SK-N-SH (cell line): Measurements from ENCODE around the gene IL1F10. TPM values are rescaled to one million over a fixed set of nuclear protein-coding genes. Genes with fewer than 3 reads are reported as not detected.

ENCODE experiments used
- CTCF ChIA-PET: fragments of 300-600, 350-600 bp; formaldehyde crosslinking; extraction: SDS; loops from one replicate; lab custom pipeline; 2021; lab: Yijun Ruan, JAX
- POLR2A ChIA-PET: fragments of 350-600 bp; sonication (Branson Sonifier 250); formaldehyde crosslinking; extraction: SDS; loops from one replicate; lab custom pipeline; 2020; ENCODE audit warnings: antibody characterized with exemption, inconsistent platforms; lab: Yijun Ruan, JAX
- DNase-seq: peaks from one replicate; pipeline ENCODE4 v3.0.0; 2012
- H2AFZ ChIP-seq: fragments of 200-600 bp; sonication (generic); 2 replicates; pipeline ENCODE4 v1.8.1; 2016; ENCODE audit warnings: antibody characterized with exemption, mild to moderate bottlenecking, low read depth
- H3F3A ChIP-seq: fragments of 200-600 bp; sonication (generic); replicated peaks from 2 replicates; pipeline ENCODE3; 2016; ENCODE audit warnings: antibody characterized with exemption, mild to moderate bottlenecking; ENCODE audit not compliant: insufficient read depth
- H3K27ac ChIP-seq, 2 experiments: fragments of 200-500 bp in 1 of 2; fragments of 200-600 bp in 1 of 2; sonication (Bioruptor generic) in 1 of 2; sonication (generic), shearing (Covaris generic) in 1 of 2; 2 replicates each; pipeline versions ENCODE4 v1.5.1 to v1.6.1; 2014 to 2016; ENCODE audit warnings: low read depth in 2 of 2, inconsistent platforms in 1 of 2, low read length in 1 of 2, mild to moderate bottlenecking in 1 of 2, mixed read lengths in 1 of 2
- H3K27me3 ChIP-seq: fragments of 200-600 bp; sonication (generic), shearing (Covaris generic); 2 replicates; pipeline ENCODE4 v1.6.1; 2016; ENCODE audit warnings: mixed run types; ENCODE audit not compliant: insufficient read depth
- H3K36me3 ChIP-seq, 2 experiments: fragments of 200-500 bp in 1 of 2; fragments of 200-600 bp in 1 of 2; sonication (Bioruptor generic) in 1 of 2; sonication (generic) in 1 of 2; replicated peaks in 1 of 2; 2 replicates each; pipeline versions ENCODE3 to v1.5.1; 2014 to 2016; ENCODE audit warnings: low read length in 1 of 2, mild to moderate bottlenecking in 1 of 2; ENCODE audit not compliant: insufficient read depth in 2 of 2, control insufficient read depth in 1 of 2
- H3K4me1 ChIP-seq, 2 experiments: fragments of 200-500 bp in 1 of 2; fragments of 200-600 bp in 1 of 2; sonication (Bioruptor generic) in 1 of 2; sonication (generic), shearing (Covaris generic) in 1 of 2; 2 replicates each; pipeline versions ENCODE4 v1.5.1 to v1.6.1; 2014 to 2016; ENCODE audit warnings: low read depth in 1 of 2, low read length in 1 of 2, mixed run types in 1 of 2; ENCODE audit not compliant: insufficient read depth in 2 of 2, control insufficient read depth in 1 of 2
- H3K4me2 ChIP-seq: fragments of 200-600 bp; sonication (generic), shearing (Covaris generic); 2 replicates; pipeline ENCODE4 v1.6.1; 2017; ENCODE audit warnings: mixed run types
- H3K4me3 ChIP-seq, 2 experiments: fragments of 200-500 bp in 1 of 2; fragments of 200-600 bp in 1 of 2; sonication (Bioruptor generic) in 1 of 2; sonication (generic), shearing (Covaris generic) in 1 of 2; 2 replicates each; pipeline versions ENCODE4 v1.5.1 to v1.8.1; 2014 to 2016; ENCODE audit warnings: low read depth in 2 of 2, inconsistent platforms in 1 of 2, low read length in 1 of 2, mild to moderate bottlenecking in 1 of 2, mixed read lengths in 1 of 2, moderate library complexity in 1 of 2
- H3K79me2 ChIP-seq: fragments of 200-600 bp; sonication (generic); 2 replicates; pipeline ENCODE4 v1.8.1; 2017; ENCODE audit warnings: mild to moderate bottlenecking; ENCODE audit not compliant: insufficient read depth
- H3K9ac ChIP-seq: fragments of 200-600 bp; sonication (generic); 2 replicates; pipeline ENCODE4 v1.6.1; 2017; ENCODE audit warnings: mixed run types
- H3K9me2 ChIP-seq: fragments of 200-600 bp; sonication (generic); 2 replicates; pipeline ENCODE4 v1.6.1; 2017; ENCODE audit warnings: mixed run types
- H3K9me3 ChIP-seq: fragments of 200-600 bp; sonication (generic); 2 replicates; pipeline ENCODE4 v1.6.1; 2017; ENCODE audit warnings: mixed run types, mild to moderate bottlenecking, moderate library complexity
- H4K20me1 ChIP-seq: fragments of 200-600 bp; sonication (generic); 2 replicates; pipeline ENCODE4 v1.6.1; 2017; ENCODE audit warnings: mild to moderate bottlenecking, mixed run types; ENCODE audit not compliant: insufficient read depth
- CTCF ChIP-seq: fragments of 200-600 bp; sonication (generic); IDR thresholded peaks from 2 replicates; pipeline ENCODE4 v1.6.1; 2017; ENCODE audit warnings: antibody characterized with exemption, mild to moderate bottlenecking, moderate library complexity
- ELF1 ChIP-seq: IDR thresholded peaks from 2 replicates; pipeline ENCODE4 v1.4.0; 2012
- EP300 ChIP-seq, 2 experiments: IDR thresholded peaks; 2 replicates each; pipeline versions ENCODE4 v1.4.0 to v1.6.1; 2012; ENCODE audit warnings: borderline replicate concordance in 1 of 2, low read depth in 1 of 2, low read length in 1 of 2
- FOXM1 ChIP-seq: IDR thresholded peaks from 2 replicates; pipeline ENCODE4 v1.4.0; 2012; ENCODE audit warnings: low read depth, mild to moderate bottlenecking
- GATA2 ChIP-seq: sonication (generic); formaldehyde crosslinking; IDR thresholded peaks from 2 replicates; pipeline ENCODE4 v1.5.0; 2020; ENCODE audit warnings: mild to moderate bottlenecking, missing genetic modification reagents
- JUND ChIP-seq: IDR thresholded peaks from 2 replicates; pipeline ENCODE4 v1.4.0; 2012
- MEF2A ChIP-seq: IDR thresholded peaks from 2 replicates; pipeline ENCODE4 v1.4.0; 2012; ENCODE audit warnings: low read depth, borderline replicate concordance
- MXI1 ChIP-seq: IDR thresholded peaks from 2 replicates; pipeline ENCODE4 v1.6.1; 2012; ENCODE audit warnings: mild to moderate bottlenecking, low read depth, low read length, improper control_type of control experiment
- NFIC ChIP-seq: IDR thresholded peaks from 2 replicates; pipeline ENCODE4 v1.4.0; 2012; ENCODE audit warnings: borderline replicate concordance
- NRF1 ChIP-seq: IDR thresholded peaks from 2 replicates; pipeline ENCODE4 v1.6.1; 2012; ENCODE audit warnings: low read depth, mild to moderate bottlenecking, low read length
- RAD21 ChIP-seq: IDR thresholded peaks from 2 replicates; pipeline ENCODE4 v1.6.1; 2012; ENCODE audit warnings: mild to moderate bottlenecking, low read length
- RXRA ChIP-seq: IDR thresholded peaks from 2 replicates; pipeline ENCODE4 v1.4.0; 2012; ENCODE audit warnings: low read depth, mild to moderate bottlenecking, borderline replicate concordance
- SMC3 ChIP-seq: IDR thresholded peaks from 2 replicates; pipeline ENCODE4 v1.6.1; 2012; ENCODE audit warnings: low read depth, low read length, improper control_type of control experiment
- TCF12 ChIP-seq: IDR thresholded peaks from 2 replicates; pipeline ENCODE4 v1.4.0; 2012
- TEAD4 ChIP-seq: IDR thresholded peaks from 2 replicates; pipeline ENCODE4 v1.4.0; 2012; ENCODE audit warnings: mild to moderate bottlenecking, borderline replicate concordance; ENCODE audit not compliant: insufficient read depth
- WGBS: methylation state at CpG from one replicate; pipeline ENCODE4 v1.1.6; 2017; ENCODE audit warnings: low lambda C conversion rate; 5-methylcytosine and 5-hydroxymethylcytosine counted together
- polyA plus RNA-seq, 3 experiments: library from polyadenylated mRNA; depleted of rRNA; stranded (reverse); fragments of >200 nt; gene quantifications; 2 replicates each; pipeline ENCODE4 v1.2.3, GENCODE V29; 2012
- TF ChIP-seq, protein P1 (sequence below): IDR thresholded peaks from 2 replicates; pipeline ENCODE4 v1.4.0; 2012; ENCODE audit warnings: low read depth, borderline replicate concordance
- TF ChIP-seq, protein P2 (sequence below): IDR thresholded peaks from 2 replicates; pipeline ENCODE4 v1.4.0; 2012; ENCODE audit warnings: low read depth
- TF ChIP-seq, protein P3 (sequence below): fragments of 150-350 bp; IDR thresholded peaks from 2 replicates; pipeline ENCODE4 v1.6.1; 2016; ENCODE audit warnings: mild to moderate bottlenecking, low read depth, low read length
- TF ChIP-seq, protein P4 (sequence below): IDR thresholded peaks from 2 replicates; pipeline ENCODE4 v1.6.1; 2012; ENCODE audit warnings: mild to moderate bottlenecking, low read depth, low read length, moderate library complexity
- TF ChIP-seq, protein P5 (sequence below): IDR thresholded peaks from 2 replicates; pipeline ENCODE4; 2012
- TF ChIP-seq, protein P6 (sequence below): IDR thresholded peaks from 2 replicates; pipeline ENCODE4 v1.4.0; 2012; ENCODE audit warnings: low read depth, borderline replicate concordance

Gene IL1F10
- polyA plus RNA-seq, 1 of the 3 experiments (the other 2 are of a cell fraction): not detected

GRCh38 chr2:113021312-113021711 lies 46.5 kb upstream of the IL1F10 start (continued):
- TF ChIP-seq, protein P1, sequence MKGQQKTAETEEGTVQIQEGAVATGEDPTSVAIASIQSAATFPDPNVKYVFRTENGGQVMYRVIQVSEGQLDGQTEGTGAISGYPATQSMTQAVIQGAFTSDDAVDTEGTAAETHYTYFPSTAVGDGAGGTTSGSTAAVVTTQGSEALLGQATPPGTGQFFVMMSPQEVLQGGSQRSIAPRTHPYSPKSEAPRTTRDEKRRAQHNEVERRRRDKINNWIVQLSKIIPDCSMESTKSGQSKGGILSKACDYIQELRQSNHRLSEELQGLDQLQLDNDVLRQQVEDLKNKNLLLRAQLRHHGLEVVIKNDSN: no peak
- no peak for TF ChIP-seq SMC3
- TF ChIP-seq, all 33 proteins: peak for 0

GRCh38 chr2:113024764-113025163 lies 43.0 kb upstream of the IL1F10 start:
- no peak overlapping the region for H3K4me2 ChIP-seq
- CTCF ChIA-PET: no interaction called here
- H3K27me3 ChIP-seq: peaks cover 11% of the 10 kb centered on the region; the same call in 1 of the 2 replicates
- no peak overlapping the region for H3K27ac ChIP-seq
- TF ChIP-seq EP300 (IDR thresholded peaks at IDR 0.05; ENCODE audit: borderline replicate concordance in 1 of 2, low read depth in 1 of 2, low read length in 1 of 2): no peak
- TF ChIP-seq RXRA: no peak
- TF ChIP-seq MEF2A: no peak
- no peak for TF ChIP-seq CTCF
- TF ChIP-seq, protein P1: no peak
- TF ChIP-seq, protein P2, sequence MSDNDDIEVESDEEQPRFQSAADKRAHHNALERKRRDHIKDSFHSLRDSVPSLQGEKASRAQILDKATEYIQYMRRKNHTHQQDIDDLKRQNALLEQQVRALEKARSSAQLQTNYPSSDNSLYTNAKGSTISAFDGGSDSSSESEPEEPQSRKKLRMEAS: no peak
- TF ChIP-seq NRF1: no peak
- no peak for TF ChIP-seq TCF12
- TF ChIP-seq ELF1: no peak
- no peak for TF ChIP-seq TEAD4
- no peak for TF ChIP-seq MXI1
- TF ChIP-seq GATA2 (CRISPR knock-in tag): no peak
- TF ChIP-seq, protein P3, sequence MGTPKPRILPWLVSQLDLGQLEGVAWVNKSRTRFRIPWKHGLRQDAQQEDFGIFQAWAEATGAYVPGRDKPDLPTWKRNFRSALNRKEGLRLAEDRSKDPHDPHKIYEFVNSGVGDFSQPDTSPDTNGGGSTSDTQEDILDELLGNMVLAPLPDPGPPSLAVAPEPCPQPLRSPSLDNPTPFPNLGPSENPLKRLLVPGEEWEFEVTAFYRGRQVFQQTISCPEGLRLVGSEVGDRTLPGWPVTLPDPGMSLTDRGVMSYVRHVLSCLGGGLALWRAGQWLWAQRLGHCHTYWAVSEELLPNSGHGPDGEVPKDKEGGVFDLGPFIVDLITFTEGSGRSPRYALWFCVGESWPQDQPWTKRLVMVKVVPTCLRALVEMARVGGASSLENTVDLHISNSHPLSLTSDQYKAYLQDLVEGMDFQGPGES: no peak
- TF ChIP-seq, protein P4, sequence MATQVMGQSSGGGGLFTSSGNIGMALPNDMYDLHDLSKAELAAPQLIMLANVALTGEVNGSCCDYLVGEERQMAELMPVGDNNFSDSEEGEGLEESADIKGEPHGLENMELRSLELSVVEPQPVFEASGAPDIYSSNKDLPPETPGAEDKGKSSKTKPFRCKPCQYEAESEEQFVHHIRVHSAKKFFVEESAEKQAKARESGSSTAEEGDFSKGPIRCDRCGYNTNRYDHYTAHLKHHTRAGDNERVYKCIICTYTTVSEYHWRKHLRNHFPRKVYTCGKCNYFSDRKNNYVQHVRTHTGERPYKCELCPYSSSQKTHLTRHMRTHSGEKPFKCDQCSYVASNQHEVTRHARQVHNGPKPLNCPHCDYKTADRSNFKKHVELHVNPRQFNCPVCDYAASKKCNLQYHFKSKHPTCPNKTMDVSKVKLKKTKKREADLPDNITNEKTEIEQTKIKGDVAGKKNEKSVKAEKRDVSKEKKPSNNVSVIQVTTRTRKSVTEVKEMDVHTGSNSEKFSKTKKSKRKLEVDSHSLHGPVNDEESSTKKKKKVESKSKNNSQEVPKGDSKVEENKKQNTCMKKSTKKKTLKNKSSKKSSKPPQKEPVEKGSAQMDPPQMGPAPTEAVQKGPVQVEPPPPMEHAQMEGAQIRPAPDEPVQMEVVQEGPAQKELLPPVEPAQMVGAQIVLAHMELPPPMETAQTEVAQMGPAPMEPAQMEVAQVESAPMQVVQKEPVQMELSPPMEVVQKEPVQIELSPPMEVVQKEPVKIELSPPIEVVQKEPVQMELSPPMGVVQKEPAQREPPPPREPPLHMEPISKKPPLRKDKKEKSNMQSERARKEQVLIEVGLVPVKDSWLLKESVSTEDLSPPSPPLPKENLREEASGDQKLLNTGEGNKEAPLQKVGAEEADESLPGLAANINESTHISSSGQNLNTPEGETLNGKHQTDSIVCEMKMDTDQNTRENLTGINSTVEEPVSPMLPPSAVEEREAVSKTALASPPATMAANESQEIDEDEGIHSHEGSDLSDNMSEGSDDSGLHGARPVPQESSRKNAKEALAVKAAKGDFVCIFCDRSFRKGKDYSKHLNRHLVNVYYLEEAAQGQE: no peak
- TF ChIP-seq NFIC: no peak
- TF ChIP-seq, protein P5, sequence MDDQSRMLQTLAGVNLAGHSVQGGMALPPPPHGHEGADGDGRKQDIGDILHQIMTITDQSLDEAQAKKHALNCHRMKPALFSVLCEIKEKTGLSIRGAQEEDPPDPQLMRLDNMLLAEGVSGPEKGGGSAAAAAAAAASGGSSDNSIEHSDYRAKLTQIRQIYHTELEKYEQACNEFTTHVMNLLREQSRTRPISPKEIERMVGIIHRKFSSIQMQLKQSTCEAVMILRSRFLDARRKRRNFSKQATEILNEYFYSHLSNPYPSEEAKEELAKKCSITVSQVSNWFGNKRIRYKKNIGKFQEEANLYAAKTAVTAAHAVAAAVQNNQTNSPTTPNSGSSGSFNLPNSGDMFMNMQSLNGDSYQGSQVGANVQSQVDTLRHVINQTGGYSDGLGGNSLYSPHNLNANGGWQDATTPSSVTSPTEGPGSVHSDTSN: no peak
- no peak for TF ChIP-seq FOXM1
- TF ChIP-seq RAD21: no peak
- TF ChIP-seq, protein P6, sequence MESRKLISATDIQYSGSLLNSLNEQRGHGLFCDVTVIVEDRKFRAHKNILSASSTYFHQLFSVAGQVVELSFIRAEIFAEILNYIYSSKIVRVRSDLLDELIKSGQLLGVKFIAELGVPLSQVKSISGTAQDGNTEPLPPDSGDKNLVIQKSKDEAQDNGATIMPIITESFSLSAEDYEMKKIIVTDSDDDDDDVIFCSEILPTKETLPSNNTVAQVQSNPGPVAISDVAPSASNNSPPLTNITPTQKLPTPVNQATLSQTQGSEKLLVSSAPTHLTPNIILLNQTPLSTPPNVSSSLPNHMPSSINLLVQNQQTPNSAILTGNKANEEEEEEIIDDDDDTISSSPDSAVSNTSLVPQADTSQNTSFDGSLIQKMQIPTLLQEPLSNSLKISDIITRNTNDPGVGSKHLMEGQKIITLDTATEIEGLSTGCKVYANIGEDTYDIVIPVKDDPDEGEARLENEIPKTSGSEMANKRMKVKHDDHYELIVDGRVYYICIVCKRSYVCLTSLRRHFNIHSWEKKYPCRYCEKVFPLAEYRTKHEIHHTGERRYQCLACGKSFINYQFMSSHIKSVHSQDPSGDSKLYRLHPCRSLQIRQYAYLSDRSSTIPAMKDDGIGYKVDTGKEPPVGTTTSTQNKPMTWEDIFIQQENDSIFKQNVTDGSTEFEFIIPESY: no peak
- TF ChIP-seq JUND: no peak
- DNase-seq: no peak
- H3K36me3 ChIP-seq: no peaks in the 10 kb centered on the region
- POLR2A ChIA-PET: no interaction called here
- H3K9me2 ChIP-seq: no peaks in the 10 kb centered on the region
- no peak overlapping the region for H3K4me3 ChIP-seq
- H4K20me1 ChIP-seq: no peaks in the 10 kb centered on the region
- WGBS: 3% methylated on average over 2 of the region's 2 CpGs
- no peaks in the 10 kb centered on the region for H3K4me1 ChIP-seq
- H3K9ac ChIP-seq: no peak overlapping the region
- no peaks in the 10 kb centered on the region for H3K9me3 ChIP-seq
- H3F3A ChIP-seq: no peaks in the 10 kb centered on the region
- no peak overlapping the region for H2AFZ ChIP-seq
- no peaks in the 10 kb centered on the region for H3K79me2 ChIP-seq
